Erythroblast (primary cell): ENCODE data around the gene TIPARP.

Experiments used
- GATA1 ChIP-seq: IDR thresholded peaks from 2 replicates; pipeline ENCODE4 v1.6.1; 2011; ENCODE audit warnings: low read depth, mild to moderate bottlenecking, control low read depth, low read length, moderate library complexity
- POLR2A ChIP-seq: IDR thresholded peaks from 2 replicates; pipeline ENCODE4 v1.6.1; 2011; ENCODE audit warnings: mild to moderate bottlenecking, low read length

DNA sequence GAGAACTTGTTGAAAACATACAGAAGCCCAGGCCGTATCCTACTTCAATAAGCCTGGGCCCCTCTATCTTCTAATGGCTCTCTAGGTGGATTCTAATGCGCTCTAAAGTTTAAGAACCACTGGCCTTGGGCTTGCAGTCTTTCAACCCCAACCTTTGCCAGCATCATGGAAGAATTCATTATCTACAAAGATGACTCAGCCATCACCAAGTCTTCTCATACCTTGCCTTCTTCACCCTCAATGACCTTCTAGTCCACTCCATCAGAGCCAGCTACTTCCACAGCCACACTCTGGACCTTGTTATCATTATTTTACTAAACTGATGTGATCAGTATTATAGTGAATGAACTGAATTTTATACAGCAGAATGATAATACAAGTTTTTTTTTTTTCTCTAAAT lies 16.9 kb upstream of the TIPARP start:
- no peak for TF ChIP-seq POLR2A
- TF ChIP-seq GATA1 = no peak
